Muscle layer of duodenum (tissue), 2 donors: ENCODE data around the gene CLEC4E.

Experiments
- H3K27ac ChIP-seq: one replicate; pipeline ENCODE4 v1.7.0; 2013; ENCODE audit warnings: mild to moderate bottlenecking, low read length
- H3K27me3 ChIP-seq: one replicate; pipeline ENCODE4 v1.7.0; 2013; ENCODE audit warnings: low read depth, mild to moderate bottlenecking, control low read depth, low read length
- H3K36me3 ChIP-seq, 2 donors: one replicate each; pipeline ENCODE4 v1.7.0; 2013; ENCODE audit warnings: low read length in 2 of 2, control low read depth in 1 of 2, mild to moderate bottlenecking in 1 of 2; ENCODE audit not compliant: insufficient read depth in 2 of 2, control insufficient read depth in 1 of 2
- H3K4me1 ChIP-seq, 2 donors: one replicate each; pipeline ENCODE4 v1.7.0; 2013; ENCODE audit warnings: low read length in 2 of 2, mild to moderate bottlenecking in 2 of 2, control low read depth in 1 of 2, moderate library complexity in 1 of 2; ENCODE audit not compliant: insufficient read depth in 2 of 2, control insufficient read depth in 1 of 2
- H3K4me3 ChIP-seq, 2 donors: one replicate each; pipeline ENCODE4 v1.7.0; 2013; ENCODE audit warnings: low read length in 2 of 2, low read depth in 1 of 2, mild to moderate bottlenecking in 1 of 2
- H3K9me3 ChIP-seq, 2 donors: one replicate each; pipeline ENCODE4 v1.7.0; 2013; ENCODE audit warnings: low read length in 2 of 2, control low read depth in 1 of 2, mild to moderate bottlenecking in 1 of 2; ENCODE audit not compliant: control insufficient read depth in 1 of 2
- donor health status: healthy.

Gene CLEC4E

DNA sequence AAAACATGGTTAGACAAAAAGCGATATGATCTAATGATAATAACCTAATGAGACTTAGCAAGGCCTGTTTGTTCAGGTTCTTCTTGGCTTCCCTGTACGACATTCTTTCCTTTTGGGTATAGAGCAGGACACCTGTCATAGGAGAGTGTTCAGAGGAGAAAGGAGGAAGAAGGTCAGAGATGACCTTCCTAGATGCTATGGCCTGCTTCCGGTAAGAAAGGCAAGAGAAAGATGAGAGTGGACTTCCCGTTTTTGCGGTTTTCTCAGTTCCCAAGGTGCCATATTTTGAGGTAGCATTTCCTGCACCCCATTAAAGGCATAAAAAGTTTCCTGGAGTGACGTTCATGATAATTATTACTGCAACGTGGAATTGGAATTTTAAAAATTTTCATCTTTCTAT is 8.7 kb downstream of the CLEC4E start:
- H3K4me3 ChIP-seq: no peak overlapping the region
- H3K36me3 ChIP-seq: no peaks in the 10 kb centered on the region
- H3K9me3 ChIP-seq: no peaks in the 10 kb centered on the region
- no peaks in the 10 kb centered on the region for H3K4me1 ChIP-seq
- no peaks in the 10 kb centered on the region for H3K27me3 ChIP-seq
- no peak overlapping the region for H3K27ac ChIP-seq

- Histone ChIP-seq H3K36me3 (no peaks in the 10 kb centered on the region), H3K27ac (no peak overlapping the region)
These were observed 13.2 kb downstream of the CLEC4E start for GRCh38 chr12:8527250-8528130.

DNA sequence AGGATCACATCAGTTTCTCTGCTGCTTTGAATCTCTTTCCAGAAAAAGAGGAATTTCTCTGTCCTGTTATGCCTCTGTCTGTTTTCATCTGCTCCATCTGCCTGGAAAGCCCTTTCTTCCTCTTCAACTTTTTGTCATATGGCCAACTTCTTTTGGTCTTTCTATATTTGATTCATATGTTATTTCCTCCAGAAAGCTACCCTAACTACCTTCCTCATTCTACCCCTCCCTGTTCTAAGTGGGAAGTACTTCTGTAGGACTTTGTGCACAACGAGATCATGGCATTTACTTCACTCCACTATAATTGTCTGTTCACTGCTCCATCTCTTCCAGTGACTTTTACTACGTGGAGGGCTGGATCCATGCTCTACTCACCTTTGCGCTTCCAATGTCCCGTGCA is 21.5 kb downstream of the CLEC4E start:
- no peak overlapping the region for H3K4me3 ChIP-seq
- H3K27ac ChIP-seq: no peak overlapping the region
- no peaks in the 10 kb centered on the region for H3K27me3 ChIP-seq
- peaks cover 0 to 4% of the 10 kb centered on the region in 2 donors for H3K9me3 ChIP-seq
- no peaks in the 10 kb centered on the region for H3K4me1 ChIP-seq
- no peaks in the 10 kb centered on the region for H3K36me3 ChIP-seq

More at GRCh38 chr12:8527250-8528130, 13.2 kb downstream of the CLEC4E start:
- Histone ChIP-seq H3K27me3 (no peaks in the 10 kb centered on the region), H3K9me3 (peaks cover 0 to 11% of the 10 kb centered on the region in 2 donors), H3K4me1 (no peaks in the 10 kb centered on the region), H3K4me3 (no peak overlapping the region)

GRCh38 chr12:8517971-8518370 is 22.7 kb downstream of the CLEC4E start:
- no peak overlapping the region for H3K27ac ChIP-seq
- no peaks in the 10 kb centered on the region for H3K27me3 ChIP-seq
- no peaks in the 10 kb centered on the region for H3K36me3 ChIP-seq
- H3K4me1 ChIP-seq: no peaks in the 10 kb centered on the region
- no peak overlapping the region for H3K4me3 ChIP-seq
- H3K9me3 ChIP-seq: no peaks in the 10 kb centered on the region

- H3K36me3 ChIP-seq: no peaks in the 10 kb centered on the region
- no peak within 1 kb of the TSS for H3K27ac ChIP-seq
- H3K27me3 ChIP-seq: no peaks in the 10 kb centered on the region
- no peak within 1 kb of the TSS for H3K4me3 ChIP-seq
- H3K9me3 ChIP-seq: no peaks in the 10 kb centered on the region
- no peaks in the 10 kb centered on the region for H3K4me1 ChIP-seq
These were observed 27.4 kb downstream of the CLEC4E start, which contains the start of gene CLEC4D for GRCh38 chr12:8513256-8513655. Gene CLEC4D, plus strand, starts transcription at chr12:8513503. Its CDS starts 230 bp downstream, at chr12:8513733.

GRCh38 chr12:8508910-8509841 is 31.5 kb downstream of the CLEC4E start:
- H3K9me3 ChIP-seq: no peaks in the 10 kb centered on the region
- H3K4me3 ChIP-seq: no peak overlapping the region
- no peaks in the 10 kb centered on the region for H3K27me3 ChIP-seq
- H3K4me1 ChIP-seq: no peaks in the 10 kb centered on the region
- H3K36me3 ChIP-seq: no peaks in the 10 kb centered on the region
- H3K27ac ChIP-seq: no peak overlapping the region

DNA sequence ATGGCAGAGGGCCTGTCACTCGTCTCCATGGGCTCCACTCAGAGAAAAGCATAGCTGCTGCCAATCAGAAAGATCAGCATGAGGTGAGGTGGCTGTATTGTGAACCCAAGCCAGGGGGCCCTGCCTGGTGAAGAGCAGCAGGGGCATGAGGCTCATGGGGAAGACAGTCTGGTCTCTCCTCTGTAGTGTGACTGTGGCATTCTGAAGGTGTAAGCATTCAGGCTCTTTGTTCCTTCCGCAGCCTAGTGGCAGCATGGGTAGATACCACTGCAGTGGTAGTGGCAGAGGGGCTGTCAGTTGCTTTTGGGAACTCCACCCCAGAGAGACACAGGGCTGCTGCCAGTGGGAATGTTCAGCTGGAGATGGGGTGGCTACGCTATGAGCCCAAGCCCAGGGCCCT is 32.5 kb downstream of the CLEC4E start:
- no peaks in the 10 kb centered on the region for H3K9me3 ChIP-seq
- no peak overlapping the region for H3K4me3 ChIP-seq
- H3K27me3 ChIP-seq: no peaks in the 10 kb centered on the region
- no peak overlapping the region for H3K27ac ChIP-seq
- H3K36me3 ChIP-seq: no peaks in the 10 kb centered on the region
- no peaks in the 10 kb centered on the region for H3K4me1 ChIP-seq

GRCh38 chr12:8507596-8507995 is 33.1 kb downstream of the CLEC4E start:
- H3K27me3 ChIP-seq: no peaks in the 10 kb centered on the region
- no peaks in the 10 kb centered on the region for H3K4me1 ChIP-seq
- H3K27ac ChIP-seq: no peak overlapping the region
- no peak overlapping the region for H3K4me3 ChIP-seq
- H3K36me3 ChIP-seq: no peaks in the 10 kb centered on the region
- H3K9me3 ChIP-seq: no peaks in the 10 kb centered on the region

DNA sequence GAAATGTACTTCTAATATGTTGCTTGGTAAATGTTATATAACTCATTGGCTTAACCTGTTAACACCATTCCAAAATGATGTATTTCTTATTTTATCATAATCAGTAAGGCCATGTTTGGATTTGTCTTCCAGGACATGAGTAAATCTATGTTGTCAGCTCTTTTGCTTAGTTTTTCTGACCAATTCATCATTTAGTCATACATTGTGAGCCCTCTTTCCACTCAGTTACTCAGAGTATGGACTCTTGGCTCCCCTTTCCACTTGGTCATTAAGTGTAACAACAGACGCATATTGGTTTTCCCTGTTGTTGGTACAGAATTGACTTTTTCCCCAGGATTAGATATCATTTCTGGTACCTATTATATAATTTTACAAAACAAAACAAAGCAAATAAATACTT is 36.4 kb downstream of the CLEC4E start:
- Histone ChIP-seq H3K4me1 (no peaks in the 10 kb centered on the region), H3K9me3 (no peaks in the 10 kb centered on the region), H3K36me3 (no peaks in the 10 kb centered on the region), H3K27me3 (no peaks in the 10 kb centered on the region), H3K4me3 (no peak overlapping the region), H3K27ac (no peak overlapping the region)

DNA sequence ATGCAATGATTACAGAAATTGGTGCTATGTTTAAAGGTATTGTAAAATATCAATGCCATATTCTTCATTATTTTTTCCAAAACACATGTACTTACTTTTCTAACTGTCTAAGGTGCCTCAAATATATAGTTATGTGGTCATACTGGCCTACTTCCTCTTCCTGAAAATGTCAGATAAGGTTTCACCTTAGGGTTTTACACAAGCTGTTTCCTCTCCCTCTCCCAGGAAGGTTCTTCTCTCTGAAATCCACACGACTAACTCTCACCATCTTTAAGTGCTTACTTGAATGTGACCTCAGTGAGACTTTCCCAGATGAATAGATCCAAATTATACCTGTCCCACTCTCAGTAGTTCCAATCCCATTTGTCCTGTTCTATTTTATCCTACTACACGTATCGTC is 39.0 kb downstream of the CLEC4E start:
- H3K4me1 ChIP-seq: no peaks in the 10 kb centered on the region
- no peaks in the 10 kb centered on the region for H3K9me3 ChIP-seq
- H3K27ac ChIP-seq: no peak overlapping the region
- no peak overlapping the region for H3K4me3 ChIP-seq
- H3K27me3 ChIP-seq: no peaks in the 10 kb centered on the region
- no peaks in the 10 kb centered on the region for H3K36me3 ChIP-seq

DNA sequence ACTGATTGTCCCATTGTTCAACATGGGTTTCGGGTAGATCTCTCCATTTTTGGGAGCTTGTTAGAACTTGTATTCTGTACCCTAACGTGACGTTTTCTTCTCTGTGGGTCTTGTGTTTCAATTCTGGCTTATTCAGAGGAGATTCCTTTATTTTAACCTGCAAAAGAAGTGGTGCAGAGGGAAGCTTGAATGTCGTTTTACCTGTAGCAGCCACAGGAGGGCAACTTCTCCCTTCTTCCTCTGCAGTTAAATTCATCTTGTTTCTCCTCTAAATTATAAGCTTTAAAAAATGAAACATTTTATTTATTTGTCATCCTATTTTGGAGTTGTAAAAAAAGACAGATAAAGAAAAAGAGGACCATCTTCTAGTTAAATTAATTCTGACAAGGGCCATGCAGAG is 41.1 kb downstream of the CLEC4E start:
- no peaks in the 10 kb centered on the region for H3K9me3 ChIP-seq
- no peaks in the 10 kb centered on the region for H3K4me1 ChIP-seq

More for the DNA sequence above, 41.1 kb downstream of the CLEC4E start:
- Histone ChIP-seq H3K4me3 (no peak overlapping the region), H3K27ac (no peak overlapping the region), H3K36me3 (no peaks in the 10 kb centered on the region), H3K27me3 (no peaks in the 10 kb centered on the region)
